Epithelial cell of esophagus (primary cell): Measurements from ENCODE around the gene TIMP2.
"Not testable (repeated sequence)": the region's sequence is repeated elsewhere in the genome, so short reads cannot be mapped to it uniquely, and the experiment has no call there.

Experiments
- DNase-seq: peaks from one replicate; pipeline ENCODE4 v3.0.0; 2010; ENCODE audit warnings: low read depth
- H3K4me3 ChIP-seq: 2 replicates; pipeline ENCODE4 v1.5.1; 2011; ENCODE audit warnings: mild to moderate bottlenecking, low read length, control low read depth
- CTCF ChIP-seq: IDR thresholded peaks from 2 replicates; pipeline ENCODE4 v1.5.1; 2011; ENCODE audit warnings: low read depth, mild to moderate bottlenecking, low read length, control low read depth, inconsistent platforms; ENCODE audit not compliant: insufficient read depth; ENCODE audit errors: missing control alignments

Gene TIMP2

GRCh38 chr17:78946631-78947030, 21.4 kb upstream of the TIMP2 start:
- no peak overlapping the region for H3K4me3 ChIP-seq
- DNase-seq, result no peak
- no peak for TF ChIP-seq CTCF

GRCh38 chr17:78946131-78946530, 20.9 kb upstream of the TIMP2 start:
- TF ChIP-seq CTCF, result no peak
- H3K4me3 ChIP-seq, result no peak overlapping the region
- DNase-seq, result no peak

- H3K4me3 ChIP-seq, DNase-seq: not testable (repeated sequence)
These were observed 20.3 kb upstream of the TIMP2 start for GRCh38 chr17:78945455-78945854.

GRCh38 chr17:78944956-78945355, 19.8 kb upstream of the TIMP2 start:
- no peak overlapping the region for H3K4me3 ChIP-seq
- DNase-seq, result no peak
- TF ChIP-seq CTCF, result no peak

- no peak overlapping the region for H3K4me3 ChIP-seq
These were observed 18.8 kb upstream of the TIMP2 start for GRCh38 chr17:78944026-78944425.

GRCh38 chr17:78940708-78941107, 15.5 kb upstream of the TIMP2 start:
- TF ChIP-seq CTCF, result no peak
- DNase-seq, result no peak
- H3K4me3 ChIP-seq, result no peak overlapping the region

More at GRCh38 chr17:78944026-78944425, 18.8 kb upstream of the TIMP2 start:
- TF ChIP-seq CTCF, result no peak
- no peak for DNase-seq

- DNase-seq, result no peak
- H3K4me3 ChIP-seq, result no peak overlapping the region
- TF ChIP-seq CTCF, result no peak
These were observed 15.1 kb upstream of the TIMP2 start for GRCh38 chr17:78940258-78940657.

- H3K4me3 ChIP-seq, result no peak overlapping the region
- TF ChIP-seq CTCF, result no peak
- no peak for DNase-seq
These were observed 14.4 kb upstream of the TIMP2 start for GRCh38 chr17:78939615-78940014.
